ENCODE measurements around the gene KIF4A.
"Not testable (repeated sequence)": the region's sequence is repeated elsewhere in the genome, so short reads cannot be mapped to it uniquely, and the experiment has no call there.

The KIF4A gene

DNA sequence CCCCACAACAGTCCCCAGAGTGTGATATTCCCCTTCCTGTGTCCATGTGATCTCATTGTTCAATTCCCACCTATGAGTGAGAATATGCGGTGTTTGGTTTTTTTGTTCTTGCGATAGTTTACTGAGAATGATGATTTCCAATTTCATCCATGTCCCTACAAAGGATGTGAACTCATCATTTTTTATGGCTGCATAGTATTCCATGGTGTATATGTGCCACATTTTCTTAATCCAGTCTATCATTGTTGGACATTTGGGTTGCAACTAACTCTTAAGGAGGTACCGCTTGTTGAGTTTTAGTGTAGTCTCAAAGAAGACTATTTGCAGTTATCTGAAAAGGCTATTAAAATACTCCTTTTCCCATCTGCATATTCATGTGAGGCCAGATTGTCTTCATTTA lies 110.3 kb downstream of the KIF4A start:
- not testable (repeated sequence) for DNase-seq

DNA sequence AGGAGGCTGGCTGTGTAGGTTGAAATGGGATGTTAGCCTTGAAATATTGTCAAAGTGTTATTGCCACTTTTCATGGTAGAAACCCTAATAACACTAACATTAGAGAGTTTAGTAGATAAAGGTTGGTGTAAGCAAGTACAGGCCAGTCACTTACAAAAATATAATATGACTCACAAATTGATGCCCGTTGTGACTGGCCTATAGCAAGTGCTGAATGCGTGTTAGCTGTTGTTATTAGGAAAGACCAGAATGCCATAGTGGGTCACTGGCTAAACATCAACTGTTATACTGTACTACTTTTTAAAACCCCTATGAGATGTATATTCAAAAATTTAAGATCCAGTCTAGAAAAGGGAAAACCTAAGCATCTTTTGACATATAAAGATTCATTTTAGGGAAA lies 112.8 kb downstream of the KIF4A start:
- DNase-seq = no peak

DNA sequence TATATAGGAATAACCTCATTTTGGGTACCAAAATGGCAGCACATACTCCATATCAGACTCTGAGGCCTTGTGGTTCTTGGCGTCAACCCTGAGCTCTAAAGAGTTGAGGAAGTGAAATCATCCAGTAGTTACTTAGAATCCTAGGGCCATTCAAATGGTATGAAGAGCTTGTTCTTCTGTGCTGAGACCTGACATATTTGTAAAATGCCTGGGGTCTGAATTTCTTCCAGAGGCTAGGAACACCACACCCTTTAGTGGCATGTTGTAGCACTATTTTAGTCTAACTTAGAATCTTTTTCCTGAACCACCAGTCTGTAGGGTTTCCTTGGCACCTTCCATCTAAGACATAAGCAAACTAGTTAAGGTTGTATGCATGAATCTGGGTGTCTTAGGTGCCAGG lies 115.1 kb downstream of the KIF4A start:
- DNase-seq = peak; percentile 46

DNA sequence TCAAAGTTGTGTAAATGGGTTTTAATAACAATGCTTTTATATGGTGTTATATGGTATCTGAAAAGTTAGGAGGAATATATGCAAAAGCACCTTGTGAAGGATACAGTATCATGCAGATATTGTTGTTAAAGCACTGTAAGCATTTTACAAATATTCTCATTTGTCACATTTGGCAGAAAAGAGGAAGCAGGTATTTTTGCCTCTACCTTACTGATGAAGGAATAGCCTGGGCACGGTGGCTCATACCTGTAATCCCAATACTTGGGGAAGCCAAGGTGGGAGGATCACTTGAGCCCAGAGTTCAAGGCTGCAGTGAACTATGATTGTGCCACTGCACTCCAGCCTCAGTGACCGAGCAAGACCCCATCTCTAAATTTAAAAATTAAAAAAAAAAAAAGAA lies 121.0 kb downstream of the KIF4A start:
- no peak for DNase-seq

DNA sequence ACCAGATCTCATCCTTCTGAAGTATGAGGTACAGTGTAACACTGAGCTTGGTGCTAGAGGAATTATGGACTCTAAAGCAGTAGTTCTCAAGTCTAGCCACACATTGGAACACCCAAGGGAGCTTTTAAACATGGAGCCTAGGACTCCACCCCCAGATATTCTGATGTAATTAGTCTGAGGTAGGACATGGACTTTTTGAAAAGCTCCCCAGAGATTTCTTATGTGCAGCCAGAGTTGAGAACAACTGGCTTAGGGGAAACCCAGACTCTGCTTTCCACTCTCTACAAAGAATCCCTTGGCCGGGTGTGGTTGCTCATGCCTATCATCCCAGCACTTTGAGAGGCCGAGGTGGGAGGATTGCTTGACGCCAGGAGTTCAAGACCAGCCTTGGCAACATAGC lies 121.6 kb downstream of the KIF4A start:
- DNase-seq = no peak

DNA sequence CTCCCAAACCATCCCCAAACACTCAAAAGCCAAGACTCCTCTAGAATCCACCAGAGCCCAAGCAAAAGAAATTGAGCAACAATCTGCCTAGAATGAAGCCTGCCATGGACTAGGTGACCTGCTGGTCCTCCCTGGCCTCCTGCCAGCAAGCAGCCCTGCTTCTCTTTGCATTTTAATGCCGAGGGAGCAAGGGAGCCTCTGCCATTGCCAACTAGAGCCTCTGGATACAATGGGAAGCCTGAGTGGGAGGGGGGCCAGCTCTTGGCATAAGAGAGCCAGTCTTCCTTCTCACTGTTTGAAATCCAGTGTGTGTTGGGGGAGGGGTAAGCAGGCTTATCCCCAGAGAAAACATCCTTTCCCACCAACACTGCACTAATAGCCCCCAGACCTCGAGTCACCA lies 131.7 kb downstream of the KIF4A start:
- no peak for DNase-seq

DNA sequence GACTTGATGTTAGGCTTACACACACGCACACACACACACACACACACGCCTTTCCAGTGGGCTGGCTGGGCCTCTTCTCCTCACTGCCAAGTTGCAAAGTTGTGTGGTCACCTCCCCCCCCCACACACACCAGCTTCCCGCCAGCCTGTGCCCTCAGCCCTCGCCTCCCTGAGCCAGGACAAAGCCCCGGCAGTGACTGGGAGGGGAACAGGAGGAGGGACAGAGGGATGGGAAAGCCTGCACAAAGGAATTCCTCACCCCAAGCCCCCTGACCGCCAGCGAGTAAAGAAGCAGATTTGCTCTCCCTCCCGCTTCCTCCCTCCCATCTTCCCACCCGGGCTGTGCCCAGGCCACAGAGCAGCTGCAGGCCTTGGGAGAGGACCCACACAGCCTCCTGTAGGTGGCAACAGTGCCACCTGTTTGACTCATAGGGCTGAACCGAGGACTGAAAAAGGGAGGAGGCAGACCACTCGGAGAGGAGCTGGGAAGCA lies 133.0 kb downstream of the KIF4A start, which contains the start of gene GDPD2:
GDPD2 (plus strand) TSS at position 464 of the 491 bp plus-strand sequence. CDS start 1,671 bp downstream, outside the sequence.
- no peak for DNase-seq

DNA sequence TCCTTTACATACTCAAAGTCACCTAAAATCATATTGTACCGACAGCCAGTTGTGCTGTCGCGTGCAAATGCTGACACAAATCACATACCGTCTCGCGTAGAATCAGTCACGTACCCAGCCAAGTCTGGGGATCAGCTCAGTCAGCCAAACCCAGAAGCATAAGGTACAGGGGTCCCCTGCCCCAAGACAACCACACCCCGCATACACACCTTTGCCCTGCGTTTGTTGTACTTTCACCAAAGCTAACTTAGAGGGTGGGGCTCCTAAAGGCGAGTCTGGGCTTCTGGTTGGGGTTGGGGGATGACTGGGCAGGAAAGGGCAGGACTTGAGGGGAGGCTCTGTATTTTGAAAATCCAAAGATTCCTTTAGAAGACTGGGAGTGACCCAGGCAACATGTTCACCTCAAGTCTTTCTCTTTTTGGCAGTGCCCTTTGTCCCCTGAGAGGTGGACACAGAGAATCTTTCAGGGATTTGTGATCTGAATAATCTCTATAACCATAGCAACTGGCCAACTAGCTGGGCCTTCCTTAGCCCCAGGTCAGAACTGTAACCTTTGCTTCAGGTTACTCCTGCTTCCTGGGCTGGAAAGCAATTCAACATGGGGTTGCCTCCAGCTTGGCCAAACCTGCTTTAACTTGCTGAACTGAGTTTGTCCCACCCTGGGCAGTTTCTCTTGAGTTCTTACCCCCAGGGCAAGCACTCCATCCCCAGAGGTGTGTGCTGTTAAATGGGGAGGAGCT lies 134.2 kb downstream of the KIF4A start:
- no peak for DNase-seq

DNA sequence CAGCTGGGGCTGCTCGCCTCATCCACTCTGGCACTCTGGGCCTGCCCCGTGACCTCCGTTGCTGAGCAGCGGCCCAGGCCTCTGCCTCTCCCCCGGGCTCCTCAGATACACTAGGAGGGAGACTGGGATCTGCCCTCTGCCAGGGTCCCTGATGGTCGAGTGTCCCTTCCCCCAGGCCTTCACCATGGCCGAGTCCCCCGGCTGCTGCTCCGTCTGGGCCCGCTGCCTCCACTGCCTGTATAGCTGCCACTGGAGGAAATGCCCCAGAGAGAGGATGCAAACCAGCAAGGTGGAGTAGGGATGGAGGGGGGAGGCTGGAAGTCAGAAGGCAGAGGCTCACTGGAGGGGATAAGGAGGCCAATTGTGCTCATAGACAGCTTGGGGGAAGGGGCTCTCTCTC lies 134.9 kb downstream of the KIF4A start:
- no peak for DNase-seq

DNA sequence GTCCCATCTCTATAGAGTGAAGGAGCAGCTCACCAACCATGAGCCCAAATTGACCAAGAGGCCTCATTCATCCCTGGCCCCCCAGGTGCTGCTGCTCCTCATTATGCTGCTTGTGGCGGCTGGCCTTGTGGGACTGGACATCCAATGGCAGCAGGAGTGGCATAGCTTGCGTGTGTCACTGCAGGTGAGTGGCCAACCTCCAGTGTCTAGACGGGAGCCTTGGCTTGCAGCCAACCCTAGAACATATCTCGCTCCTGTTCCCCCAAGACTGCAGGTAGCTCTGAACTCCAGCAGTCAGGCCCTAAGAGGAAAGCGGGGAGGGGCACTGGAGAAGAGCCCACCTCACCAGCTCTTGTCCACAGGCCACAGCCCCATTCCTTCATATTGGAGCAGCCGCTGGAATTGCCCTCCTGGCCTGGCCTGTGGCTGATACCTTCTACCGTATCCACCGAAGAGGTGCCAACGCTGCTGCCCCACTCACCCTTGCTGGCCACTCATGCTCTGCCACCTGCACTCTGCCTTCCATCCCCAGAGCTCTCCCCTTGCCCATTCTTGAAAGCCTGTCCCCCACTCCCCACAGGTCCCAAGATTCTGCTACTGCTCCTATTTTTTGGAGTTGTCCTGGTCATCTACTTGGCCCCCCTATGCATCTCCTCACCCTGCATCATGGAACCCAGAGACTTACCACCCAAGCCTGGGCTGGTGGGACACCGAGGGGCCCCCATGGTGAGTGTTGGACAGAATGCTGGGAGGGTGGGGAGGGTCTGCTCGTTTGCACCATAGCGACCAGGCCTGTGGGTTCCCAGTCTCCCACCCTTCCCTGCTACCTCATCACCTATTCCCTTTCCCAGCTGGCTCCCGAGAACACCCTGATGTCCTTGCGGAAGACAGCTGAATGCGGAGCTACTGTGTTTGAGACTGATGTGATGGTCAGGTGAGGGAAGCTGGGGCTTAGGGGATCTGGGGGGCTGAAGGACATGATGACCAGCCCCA lies 136.7 kb downstream of the KIF4A start:
- DNase-seq = no peak

DNA sequence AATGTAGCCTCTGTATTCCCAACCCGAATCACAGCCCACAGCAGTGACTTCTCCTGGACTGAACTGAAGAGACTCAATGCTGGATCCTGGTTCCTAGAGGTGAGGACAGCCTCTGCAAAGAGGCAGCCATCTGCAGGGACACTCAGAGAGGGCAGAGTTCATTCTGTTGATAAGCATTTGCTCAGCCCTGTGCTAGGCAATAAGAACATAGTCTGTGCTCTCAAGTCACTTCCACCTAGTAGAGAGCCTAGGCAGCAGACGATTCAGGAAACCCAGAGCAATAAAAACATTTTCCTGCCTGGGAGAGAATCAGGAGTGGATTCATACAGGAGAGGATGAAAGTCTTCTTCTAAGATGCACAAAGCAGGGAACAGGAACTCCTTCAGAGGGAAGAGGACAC lies 137.5 kb downstream of the KIF4A start:
- no peak for DNase-seq

DNA sequence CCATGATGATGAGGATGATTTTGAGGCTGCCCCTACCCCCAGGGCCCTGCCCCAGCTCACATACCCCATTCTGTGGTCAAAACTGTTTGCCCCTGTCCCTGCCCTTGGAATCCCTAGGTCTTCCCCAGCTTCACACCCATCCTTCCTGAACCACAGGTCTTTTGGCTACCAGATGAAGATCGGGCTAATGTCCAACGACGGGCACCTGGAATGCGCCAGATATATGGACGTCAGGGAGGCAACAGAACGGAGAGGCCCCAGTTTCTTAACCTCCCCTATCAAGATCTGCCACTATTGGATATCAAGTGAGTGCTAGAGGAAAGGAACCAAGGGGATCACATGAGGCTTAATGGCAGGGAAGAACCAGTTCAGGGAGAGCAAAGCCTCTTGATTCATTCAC lies 139.9 kb downstream of the KIF4A start:
- no peak for DNase-seq

DNA sequence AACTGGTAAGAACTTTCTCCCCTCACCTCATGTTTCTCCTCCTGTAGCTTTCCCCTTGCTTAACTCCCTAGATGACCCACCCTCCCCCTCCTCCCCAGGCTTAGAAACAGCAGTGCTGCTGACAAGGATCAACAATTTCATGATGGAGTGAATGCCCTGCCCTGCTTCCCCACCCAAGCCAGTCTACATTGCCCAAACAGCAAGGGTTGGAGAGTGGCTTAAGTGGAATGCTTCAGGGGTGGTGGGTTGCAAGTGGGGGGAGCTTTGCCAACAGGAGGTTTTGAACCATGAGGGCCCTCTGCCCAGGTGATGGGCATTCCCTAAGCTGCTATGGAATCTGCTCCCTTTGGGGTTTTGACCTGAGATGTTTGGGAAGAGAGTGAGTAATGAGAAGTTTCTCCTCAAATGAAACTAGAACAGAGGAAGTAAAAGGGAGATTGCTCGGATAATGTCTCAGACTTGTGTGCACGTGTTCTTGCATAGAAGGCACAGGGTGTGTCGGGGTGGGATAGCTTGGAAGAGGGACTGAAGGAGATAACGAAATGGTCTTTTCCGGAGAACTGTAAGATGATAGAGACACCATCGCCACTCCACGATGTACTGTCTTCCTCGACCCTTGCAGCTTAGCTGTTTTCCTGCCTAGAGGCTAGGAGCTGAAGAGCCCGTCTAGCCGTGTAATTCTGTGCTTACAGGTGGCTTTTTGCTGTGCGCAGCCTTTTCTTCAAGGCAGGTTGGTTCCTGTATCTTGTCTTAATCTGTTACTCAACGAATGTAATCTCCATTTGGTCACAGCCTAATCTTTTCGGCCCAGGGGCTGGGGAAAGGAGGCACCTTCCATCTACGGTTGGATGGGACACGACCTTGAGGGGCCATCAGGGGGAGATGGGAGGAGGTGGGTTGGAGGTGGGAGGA lies 143.3 kb downstream of the KIF4A start:
- DNase-seq = peak; percentile 28

DNA sequence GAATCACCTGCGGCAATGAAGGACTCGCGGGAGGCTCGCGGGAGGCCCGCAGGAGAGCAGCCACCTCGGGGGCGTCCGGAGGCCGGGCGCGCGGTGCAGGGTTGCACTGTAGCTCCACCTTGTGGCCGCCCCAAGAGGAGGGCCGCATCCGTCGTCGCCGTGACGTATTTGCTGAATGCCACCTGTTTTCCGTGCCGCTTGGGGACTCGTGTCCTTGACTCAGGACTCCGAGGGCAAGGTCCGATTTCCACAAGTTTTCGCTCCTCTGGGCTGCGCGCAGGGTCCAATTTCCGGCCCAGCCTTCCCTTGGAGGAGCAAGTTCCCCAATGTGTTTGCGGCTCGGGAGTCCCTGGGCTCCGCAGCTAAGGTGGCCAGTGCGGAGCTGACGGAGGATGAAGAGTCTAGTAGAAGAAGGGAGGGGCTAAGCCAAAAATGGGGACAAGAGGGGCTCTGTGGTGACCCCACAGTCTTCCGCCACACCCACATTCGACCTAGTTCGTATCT lies 144.0 kb downstream of the KIF4A start:
- DNase-seq = peak; percentile 18

DNA sequence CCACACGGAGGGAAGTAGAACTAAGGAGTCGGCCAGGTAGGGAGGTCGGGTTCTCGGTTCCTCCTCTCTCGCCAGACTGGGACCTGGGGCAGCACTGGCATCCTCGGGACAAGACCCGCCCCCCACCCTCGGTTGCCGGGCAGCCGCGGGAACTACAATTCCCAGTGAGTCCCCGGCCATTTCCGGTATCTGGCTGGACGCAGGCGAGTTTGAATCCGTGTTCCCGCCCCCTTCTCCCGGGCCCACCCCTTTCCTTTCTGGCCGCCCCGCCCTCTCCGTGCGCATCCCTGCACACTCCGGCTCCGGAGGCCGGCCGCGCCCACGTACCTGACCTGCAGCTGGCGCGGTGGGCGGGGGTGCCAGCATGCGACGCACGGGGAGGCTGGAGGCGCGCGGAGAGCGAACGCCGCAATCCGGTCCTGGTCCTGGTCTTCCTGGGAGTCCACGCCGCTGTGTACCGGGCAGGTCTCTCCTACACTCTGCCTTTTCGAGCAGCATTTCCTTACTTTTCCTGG lies 144.5 kb downstream of the KIF4A start:
- DNase-seq = peak; percentile 31

DNA sequence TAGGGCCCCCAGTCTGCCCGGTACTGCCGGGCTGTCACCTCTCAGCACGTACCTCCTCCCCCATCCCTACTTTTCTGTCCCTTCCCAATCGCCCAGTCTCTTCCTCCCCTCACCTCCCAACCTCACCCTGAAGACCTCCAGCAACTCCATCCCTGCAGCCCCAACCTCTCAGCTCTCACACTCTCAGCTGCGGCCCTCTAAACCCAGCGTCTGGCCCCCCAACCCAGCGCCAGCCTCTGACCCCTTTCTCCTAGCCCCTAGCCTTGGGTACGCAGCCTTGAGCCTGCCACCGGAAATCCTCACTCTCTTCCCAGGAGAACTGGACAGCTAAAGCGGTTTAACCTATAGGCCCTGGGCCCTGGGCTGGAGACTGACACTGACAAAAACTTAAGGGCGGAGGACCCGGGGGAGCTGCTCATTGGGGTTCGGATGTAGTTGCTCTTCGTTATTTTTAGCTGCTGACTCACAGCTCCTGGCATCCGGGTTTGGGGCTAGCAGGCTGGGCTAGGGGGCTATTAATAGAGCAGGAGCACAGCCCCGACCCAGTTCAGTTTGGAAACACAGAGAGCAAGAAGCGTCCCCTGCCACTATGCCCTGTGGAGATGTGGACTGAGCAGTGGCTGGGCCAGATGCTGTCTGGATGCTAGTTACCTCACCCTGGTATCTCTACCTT lies 145.1 kb downstream of the KIF4A start:
- no peak for DNase-seq

DNA sequence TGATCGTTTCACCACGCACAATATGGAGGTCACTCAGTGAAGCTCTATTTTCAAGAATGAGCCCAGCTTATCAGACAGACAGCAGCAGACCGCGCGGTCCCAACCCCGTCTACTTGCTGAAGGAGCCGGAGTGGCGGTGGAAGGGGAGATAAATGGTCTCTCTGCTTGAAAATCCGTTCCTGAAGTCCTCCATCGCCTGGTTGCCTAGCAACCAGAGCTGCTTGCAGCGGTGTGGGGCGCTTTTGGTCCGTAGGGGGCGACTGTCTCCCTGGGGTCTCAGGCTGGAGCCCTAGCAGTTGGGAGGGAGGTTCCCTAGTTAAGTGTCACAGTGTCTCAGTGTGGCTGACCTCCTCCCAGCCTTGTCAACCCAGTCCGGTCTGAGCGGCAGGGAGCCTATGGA lies 146.4 kb downstream of the KIF4A start:
- no peak for DNase-seq

DNA sequence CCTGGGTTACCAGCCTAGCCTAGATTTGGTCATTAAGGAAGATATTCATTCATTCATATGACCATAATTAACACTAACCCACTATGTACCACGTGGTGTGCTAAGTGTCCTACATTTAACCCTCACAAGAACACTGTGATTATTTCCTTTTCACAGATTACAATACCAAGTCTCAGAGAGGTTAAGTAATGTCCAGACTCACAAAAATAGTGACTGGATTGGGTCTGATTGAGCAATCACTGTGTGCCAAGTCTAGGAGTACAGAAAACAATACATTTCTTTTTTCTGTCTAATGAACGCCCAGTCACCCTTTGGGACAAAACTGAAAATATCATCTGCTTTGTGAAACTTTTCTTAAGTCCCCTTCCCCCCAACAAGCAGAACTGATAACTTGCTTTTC lies 147.1 kb downstream of the KIF4A start:
- peak; percentile 59 for DNase-seq

DNA sequence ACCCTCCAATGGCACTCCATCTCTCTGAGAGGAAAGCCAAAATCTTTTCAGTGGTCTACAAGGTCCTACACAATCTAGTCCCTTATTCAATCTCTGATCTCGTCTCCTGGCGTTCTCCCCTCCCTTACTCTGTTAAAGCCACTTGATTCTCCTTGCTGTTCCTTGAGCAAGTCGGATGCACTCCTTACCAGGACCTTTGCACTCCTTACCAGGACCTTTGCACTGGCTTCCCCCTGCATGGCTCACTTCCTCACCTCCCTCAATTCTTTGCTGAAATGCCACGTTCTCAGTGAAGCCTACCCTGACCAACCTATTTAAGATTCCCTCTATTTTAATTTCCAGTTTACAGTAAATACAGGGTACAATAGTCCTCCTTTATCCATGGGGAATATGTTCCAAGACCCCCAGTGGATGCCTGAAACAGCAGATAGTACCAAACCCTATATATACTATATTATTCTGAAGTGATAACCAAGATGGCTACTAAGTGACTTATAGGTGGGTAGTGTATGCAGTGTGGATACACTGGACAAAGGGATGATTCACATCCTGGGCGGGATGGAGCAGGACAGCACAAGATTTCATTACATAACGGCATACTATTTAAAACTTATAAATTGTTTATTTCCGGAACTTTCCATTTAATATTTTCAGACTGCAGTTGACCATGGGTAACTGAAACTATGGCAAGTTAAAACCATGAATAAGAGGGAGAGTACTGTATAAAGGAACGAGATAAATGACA lies 148.2 kb downstream of the KIF4A start:
- no peak for DNase-seq

DNA sequence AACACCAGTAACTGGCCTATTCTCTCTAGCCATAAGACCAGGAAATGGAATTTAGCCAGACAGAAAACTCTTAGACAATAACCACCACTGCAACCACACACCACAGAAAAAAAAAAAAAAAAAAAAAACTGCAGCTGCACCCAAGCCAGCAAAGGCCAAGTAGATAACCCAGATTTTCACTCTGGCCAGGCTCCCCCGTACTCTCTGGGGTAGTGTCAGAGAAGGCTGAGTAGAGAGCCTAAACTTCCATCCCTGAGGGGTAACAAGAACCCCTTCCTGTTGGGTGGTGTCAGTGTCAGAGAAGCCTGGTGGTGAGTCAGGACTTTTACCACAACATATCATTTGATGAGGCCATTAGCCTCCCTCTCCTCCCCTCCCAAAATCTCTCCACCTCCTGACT lies 149.1 kb downstream of the KIF4A start:
- peak; percentile 40 for DNase-seq

DNA sequence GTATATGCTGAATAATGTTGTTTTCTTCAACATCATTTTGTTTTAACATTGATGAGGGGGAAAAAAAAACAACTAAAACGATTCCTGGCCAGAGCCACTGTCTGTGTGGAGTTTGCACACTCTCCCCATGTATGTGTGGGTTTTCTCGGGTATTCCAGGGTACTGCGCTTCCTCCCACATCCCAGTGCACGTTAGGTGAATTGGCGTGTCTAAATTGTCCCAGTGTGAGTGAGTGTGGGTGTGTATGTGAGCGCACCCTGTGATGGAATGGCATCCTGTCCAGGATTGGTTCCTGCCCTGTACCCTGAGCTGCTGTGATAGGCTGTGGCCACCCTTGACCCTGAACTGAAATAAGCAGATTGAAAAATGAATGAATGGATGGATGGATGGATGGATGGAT lies 152.3 kb downstream of the KIF4A start:
- DNase-seq = no peak

All from MV-4-11 (cell line).